GM06990 (cell line): ENCODE measurements around the gene SLC16A9.

ENCODE experiments used
- DNase-seq: peaks from one replicate; pipeline ENCODE4 v3.0.0-alpha.2; 2011; ENCODE audit not compliant: insufficient read length; ENCODE audit errors: extremely low read depth
- H3K27me3 ChIP-seq: replicated peaks from 2 replicates; pipeline ENCODE4 v1.6.0; 2011; ENCODE audit warnings: low read length; ENCODE audit not compliant: control insufficient read depth, insufficient read depth
- H3K36me3 ChIP-seq: 2 replicates; pipeline ENCODE4 v1.5.1; 2011; ENCODE audit warnings: low read length; ENCODE audit not compliant: control insufficient read depth, insufficient read depth
- H3K4me3 ChIP-seq: replicated peaks from 2 replicates; pipeline ENCODE4 v1.5.1; 2011; ENCODE audit warnings: low read depth, mild to moderate bottlenecking, control low read depth, low read length
- TF ChIP-seq, protein P1 (sequence below): IDR thresholded peaks from 2 replicates; pipeline ENCODE4 v1.5.1; 2011; ENCODE audit warnings: low read length, control low read depth, mild to moderate bottlenecking, inconsistent platforms; ENCODE audit not compliant: insufficient read depth, poor library complexity, severe bottlenecking

SLC16A9 gene

GRCh38 chr10:59711871-59712494, 2.3 kb upstream of the SLC16A9 start:
- no peak overlapping the region for H3K4me3 ChIP-seq
- no peak for DNase-seq
- H3K36me3 ChIP-seq: no peaks in the 10 kb centered on the region
- TF ChIP-seq, protein P1, sequence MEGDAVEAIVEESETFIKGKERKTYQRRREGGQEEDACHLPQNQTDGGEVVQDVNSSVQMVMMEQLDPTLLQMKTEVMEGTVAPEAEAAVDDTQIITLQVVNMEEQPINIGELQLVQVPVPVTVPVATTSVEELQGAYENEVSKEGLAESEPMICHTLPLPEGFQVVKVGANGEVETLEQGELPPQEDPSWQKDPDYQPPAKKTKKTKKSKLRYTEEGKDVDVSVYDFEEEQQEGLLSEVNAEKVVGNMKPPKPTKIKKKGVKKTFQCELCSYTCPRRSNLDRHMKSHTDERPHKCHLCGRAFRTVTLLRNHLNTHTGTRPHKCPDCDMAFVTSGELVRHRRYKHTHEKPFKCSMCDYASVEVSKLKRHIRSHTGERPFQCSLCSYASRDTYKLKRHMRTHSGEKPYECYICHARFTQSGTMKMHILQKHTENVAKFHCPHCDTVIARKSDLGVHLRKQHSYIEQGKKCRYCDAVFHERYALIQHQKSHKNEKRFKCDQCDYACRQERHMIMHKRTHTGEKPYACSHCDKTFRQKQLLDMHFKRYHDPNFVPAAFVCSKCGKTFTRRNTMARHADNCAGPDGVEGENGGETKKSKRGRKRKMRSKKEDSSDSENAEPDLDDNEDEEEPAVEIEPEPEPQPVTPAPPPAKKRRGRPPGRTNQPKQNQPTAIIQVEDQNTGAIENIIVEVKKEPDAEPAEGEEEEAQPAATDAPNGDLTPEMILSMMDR: no peak
- H3K27me3 ChIP-seq: no peaks in the 10 kb centered on the region

DNA sequence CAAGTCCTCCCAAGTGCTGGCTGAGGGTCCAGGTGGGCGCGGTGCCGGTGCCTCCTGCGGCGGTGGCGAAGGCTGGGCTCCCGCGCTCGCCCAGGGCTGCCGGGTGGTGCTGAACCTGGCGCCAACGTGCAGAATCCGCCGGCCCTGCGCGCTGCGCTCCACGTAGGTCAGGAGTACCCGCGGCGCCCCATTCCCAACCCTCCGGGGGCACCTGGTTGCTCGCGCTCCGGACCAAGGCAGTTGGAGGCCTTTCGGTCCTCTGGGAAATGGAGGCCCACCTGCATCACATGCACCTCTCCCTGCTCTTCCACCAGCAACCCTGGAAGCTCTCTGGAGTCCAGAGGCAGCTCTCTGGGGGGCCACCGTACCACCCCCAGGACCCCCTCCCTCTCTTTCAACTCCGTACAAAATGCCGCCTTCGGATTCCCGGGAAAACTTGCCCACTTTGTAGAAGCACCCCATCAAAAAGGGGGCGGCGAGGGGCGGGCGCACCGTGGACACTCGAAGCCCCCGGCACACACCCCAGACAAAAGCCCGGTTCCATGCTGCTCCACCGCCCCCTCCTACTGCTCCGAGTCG, 745 bp downstream of the SLC16A9 start:
- H3K4me3 ChIP-seq: peak overlapping the region; percentile 65
- peak; percentile 39 for DNase-seq
- no peaks in the 10 kb centered on the region for H3K36me3 ChIP-seq
- H3K27me3 ChIP-seq: no peaks in the 10 kb centered on the region
- TF ChIP-seq, protein P1: no peak

GRCh38 chr10:59706851-59707797, 2.5 kb downstream of the SLC16A9 start:
- TF ChIP-seq, protein P1: no peak
- Histone ChIP-seq H3K36me3 (no peaks in the 10 kb centered on the region), H3K4me3 (no peak overlapping the region), H3K27me3 (no peaks in the 10 kb centered on the region)
- DNase-seq: no peak

GRCh38 chr10:59705931-59706330, 3.7 kb downstream of the SLC16A9 start:
- Histone ChIP-seq H3K36me3 (no peaks in the 10 kb centered on the region), H3K4me3 (no peak overlapping the region), H3K27me3 (no peaks in the 10 kb centered on the region)
- TF ChIP-seq, protein P1: no peak
- no peak for DNase-seq

DNA sequence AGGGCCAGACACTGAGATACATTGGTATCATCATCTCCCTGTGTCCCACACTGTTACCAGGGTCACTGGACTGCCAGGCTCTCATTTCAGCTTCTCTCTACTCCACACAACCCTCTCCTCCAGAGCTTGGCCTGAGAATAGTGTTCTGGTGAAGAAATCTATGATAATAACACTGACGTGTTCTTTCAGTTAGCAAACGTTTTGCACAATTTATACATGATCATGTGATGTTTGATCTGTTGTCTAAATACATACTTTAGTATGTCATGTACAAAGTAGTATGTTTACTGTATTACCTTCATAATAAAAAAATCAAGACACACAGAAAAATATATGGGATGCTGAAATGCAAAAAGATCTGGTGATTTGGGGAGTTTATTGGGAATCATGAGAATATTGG, 5.0 kb downstream of the SLC16A9 start:
- Histone ChIP-seq H3K4me3 (no peak overlapping the region), H3K36me3 (no peaks in the 10 kb centered on the region), H3K27me3 (no peaks in the 10 kb centered on the region)
- no peak for DNase-seq
- TF ChIP-seq, protein P1: no peak
